CD4-positive, alpha-beta T cell treated with Interleukin-1 beta for 1 hour (primary cell): ENCODE results near the gene GNA14.
A peak's percentile ranks its signal among the peaks of the same experiment; 100 is the strongest.
"Not testable (repeated sequence)": the region's sequence is repeated elsewhere in the genome, so short reads cannot be mapped to it uniquely, and the experiment has no call there.

Source experiments
- DNase-seq, 2 donors: peaks; one replicate each; pipeline ENCODE4 v3.0.0-alpha.2; 2020 to 2022

Gene GNA14

DNA sequence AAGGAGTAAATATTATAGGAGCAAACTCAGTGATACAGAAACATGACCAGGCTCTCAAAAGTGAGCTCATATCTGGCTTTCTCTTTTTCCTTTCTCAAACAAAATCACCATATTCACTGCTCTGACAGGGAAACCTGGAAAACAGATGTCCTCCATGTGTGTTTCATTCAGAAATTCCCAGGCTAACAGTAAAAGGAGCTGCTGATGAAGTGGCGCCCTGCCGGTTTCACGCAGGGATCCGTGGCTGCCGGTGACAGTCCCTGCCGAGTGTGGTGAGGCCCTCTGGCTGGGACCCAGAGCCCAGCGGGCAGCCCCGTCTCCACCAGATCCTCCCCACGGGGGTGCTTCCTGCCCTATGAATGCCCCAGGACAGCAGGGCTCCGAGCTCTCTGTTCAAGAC lies 208.1 kb downstream of the GNA14 start:
- DNase-seq: no peak

GRCh38 chr9:77438653-77439052 lies 209.5 kb downstream of the GNA14 start:
- no peak for DNase-seq

GRCh38 chr9:77435688-77436087 lies 212.4 kb downstream of the GNA14 start:
- no peak for DNase-seq

DNA sequence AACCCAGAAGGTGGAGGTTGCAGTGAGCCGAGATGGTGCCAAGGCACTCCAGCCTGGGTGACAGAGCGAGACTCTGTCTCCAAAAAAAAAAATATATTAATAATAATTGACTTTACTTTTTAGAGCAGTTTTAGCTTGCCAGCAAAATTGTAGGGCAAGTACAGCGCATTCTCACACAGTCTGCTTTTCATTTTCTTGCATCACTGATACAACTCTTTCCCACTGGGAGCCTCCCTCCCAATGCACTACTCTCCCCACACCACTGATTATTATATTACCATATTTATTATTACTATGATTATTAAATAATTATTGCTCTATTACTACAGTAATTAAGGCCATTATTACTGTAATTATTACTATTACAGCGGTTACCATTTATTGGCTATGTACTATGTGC lies 212.8 kb downstream of the GNA14 start:
- no peak for DNase-seq

- peak; percentile 46 to 47 for DNase-seq
Observed at GRCh38 chr9:77433675-77434445, 214.3 kb downstream of the GNA14 start.

GRCh38 chr9:77432053-77432452 lies 216.1 kb downstream of the GNA14 start:
- DNase-seq: no peak

- DNase-seq: no peak
Observed at GRCh38 chr9:77429928-77430327, 218.2 kb downstream of the GNA14 start.

DNA sequence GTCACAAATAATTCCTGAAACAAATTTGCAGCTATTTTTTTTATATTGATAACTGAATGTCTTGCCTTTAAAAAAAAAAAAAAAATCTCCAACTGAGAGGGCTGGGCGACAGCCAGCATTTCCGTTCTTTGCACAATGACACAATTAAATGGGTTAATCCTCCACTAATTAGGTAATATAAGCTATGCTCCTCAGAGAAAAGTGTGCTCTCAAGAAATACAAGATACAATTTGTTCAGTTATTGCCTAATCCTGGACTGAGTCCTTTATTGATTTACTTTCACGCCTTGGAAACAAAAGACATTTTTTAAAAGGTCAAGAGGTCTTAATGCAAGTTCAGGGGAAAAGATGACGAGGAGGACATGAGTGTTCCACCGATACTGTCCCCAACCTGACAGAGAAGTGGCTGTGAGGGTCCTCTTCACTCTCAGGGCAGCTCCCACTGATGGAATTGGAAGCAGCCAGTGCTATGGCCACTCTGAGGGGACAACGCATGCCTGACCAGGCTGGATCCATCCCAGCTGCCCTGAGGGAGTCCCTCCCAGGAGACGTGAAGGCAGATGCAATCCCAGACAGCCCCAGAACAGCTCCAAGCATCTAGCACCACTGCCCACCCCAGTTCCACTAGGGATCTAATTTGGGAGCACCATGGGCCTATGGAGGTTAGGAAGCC lies 220.7 kb downstream of the GNA14 start:
- no peak for DNase-seq

DNA sequence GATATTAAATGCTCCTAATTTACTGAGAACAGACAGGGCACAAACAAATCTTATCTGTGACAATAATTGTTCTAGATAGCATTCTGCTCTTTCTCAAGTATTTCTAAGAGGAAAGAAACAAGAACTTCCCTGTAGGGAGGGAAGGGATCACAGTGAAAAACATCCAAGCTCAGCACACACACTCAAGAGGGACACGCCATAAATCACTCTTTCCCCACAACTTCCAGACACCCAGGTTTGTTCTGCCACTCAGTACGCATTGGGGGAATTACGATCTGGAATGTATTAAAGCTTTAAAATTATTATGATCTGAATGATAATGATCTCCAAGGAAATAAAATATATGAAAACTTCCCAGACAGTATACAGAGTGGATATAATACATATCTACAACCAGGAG lies 221.4 kb downstream of the GNA14 start:
- no peak for DNase-seq

DNA sequence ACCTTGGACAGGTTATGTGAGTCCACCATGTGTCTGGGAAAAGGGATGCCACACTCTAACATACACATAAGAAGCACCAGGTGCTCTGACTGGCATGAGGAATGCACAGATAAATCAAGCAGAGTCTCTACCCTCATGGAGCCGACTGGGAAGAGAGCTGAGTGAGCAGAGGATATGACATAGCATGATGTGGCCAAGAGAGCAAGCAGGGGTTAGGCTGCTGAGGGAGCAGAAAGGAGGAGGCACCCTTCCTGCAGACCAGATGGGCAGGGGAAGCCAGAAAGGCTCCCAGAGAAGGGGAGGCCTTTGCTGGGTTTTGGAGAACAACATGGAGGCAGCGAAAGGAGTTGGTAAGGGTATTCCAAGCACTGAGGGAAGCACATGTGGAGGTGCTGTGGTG lies 223.1 kb downstream of the GNA14 start:
- DNase-seq: no peak

GRCh38 chr9:77423841-77424240 lies 224.3 kb downstream of the GNA14 start:
- no peak for DNase-seq

DNA sequence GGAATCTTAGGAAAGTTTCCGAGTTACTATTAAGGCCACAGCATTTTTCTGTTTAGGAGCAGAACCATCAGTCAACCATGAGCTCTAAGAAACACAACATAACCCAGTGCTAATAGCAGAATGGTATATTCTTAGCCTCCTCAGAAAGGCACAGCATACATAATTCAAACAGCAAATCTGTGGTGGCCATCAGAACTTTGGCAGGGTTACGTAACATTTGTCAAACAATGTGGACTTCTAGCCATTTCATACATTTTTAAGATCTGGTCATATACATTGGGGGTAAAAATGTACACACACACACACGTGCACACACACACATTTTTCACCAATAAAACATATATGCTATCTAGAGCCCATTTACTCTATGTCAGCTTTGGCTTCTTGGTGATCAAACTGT lies 225.2 kb downstream of the GNA14 start:
- no peak for DNase-seq

DNA sequence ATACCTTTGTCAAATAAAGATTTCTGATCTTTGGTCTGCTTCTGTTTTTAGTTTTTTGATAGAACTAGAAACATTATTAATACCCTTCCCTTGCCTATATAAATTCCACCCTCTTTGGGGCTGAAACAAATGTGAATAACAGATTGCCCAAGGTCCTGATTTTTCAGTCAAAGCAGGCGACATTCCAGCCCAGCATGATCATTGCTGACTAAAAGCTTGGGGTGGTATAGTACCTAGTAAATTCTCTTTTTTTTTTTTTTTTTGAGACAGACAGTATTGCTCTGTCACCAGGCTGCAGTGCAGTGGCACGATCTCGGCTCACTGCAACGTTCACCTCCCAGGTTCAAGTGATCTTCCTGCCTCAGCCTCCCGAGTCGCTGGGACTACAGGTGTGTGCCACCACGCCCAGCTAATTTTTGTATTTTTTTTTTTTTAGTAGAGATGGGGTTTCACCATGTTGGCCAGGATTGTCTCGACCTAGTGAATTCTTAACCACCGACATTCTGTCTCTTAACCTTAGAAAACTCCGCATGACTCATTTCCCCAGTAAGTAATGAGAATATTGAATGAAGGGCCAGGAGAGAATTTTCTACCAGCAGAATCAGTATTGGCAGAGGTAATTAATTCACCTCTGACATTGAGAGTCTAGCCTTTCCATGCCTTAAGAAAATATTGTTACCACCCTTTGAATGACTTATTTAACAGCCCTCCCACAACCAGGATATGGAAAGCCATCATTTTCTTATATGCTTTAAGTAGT lies 226.4 kb downstream of the GNA14 start:
- no peak for DNase-seq

DNA sequence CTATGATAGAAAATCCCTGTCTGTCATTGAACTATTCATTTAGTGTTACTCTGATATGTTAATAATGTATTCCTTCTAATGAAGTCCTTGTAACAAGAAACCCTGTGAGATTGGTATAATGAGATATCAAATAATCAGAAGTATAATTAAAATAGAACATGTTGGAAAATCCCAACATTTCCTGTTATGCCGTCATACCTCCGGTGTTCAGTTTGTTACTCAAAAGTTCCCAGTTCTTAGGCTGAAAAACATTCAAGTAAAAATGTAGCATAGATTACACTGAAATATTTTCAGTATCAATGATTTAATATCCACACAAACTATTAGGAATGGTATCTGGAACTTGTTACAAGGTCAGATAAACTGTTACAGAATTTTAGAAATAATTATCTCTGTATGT lies 227.5 kb downstream of the GNA14 start:
- no peak for DNase-seq

DNA sequence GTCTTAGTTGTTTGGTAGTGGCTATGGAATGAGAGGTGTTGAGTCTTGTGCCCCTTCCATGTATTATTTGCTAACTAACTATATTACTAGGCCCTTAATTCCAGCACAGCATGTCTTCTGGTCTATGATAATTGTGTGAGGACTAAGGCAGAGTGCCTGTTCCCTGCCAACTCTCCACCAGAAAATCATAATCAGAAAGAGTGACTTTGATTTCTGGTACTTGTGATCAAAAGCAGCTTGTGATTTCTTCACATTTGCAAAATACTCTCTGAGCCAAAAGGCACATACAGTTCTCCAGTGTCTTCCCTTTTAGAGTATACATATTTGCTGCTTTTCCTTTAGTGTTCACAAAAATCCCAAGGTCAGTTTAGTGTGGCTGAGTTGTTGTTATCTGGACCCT lies 229.9 kb downstream of the GNA14 start:
- DNase-seq: no peak

DNA sequence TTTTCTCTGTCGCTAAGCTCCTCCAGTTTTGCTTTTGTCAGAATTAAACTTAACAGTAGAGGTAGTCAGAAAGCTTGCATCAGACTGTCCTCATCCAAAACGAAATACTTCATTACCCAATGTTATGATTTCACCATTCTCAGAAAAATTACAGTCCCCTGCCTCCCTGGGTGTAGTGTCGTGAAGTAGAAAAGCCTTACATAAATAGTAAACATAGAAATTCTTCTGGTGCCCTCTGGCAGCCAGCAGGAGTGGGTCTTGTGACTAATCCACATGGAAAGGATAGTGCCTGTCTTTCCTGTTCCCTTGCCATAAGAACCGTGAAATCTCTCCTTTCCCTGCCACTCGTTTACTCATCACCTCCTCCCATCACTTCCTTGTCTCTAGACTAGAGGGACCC lies 230.6 kb downstream of the GNA14 start:
- DNase-seq: no peak

- not testable (repeated sequence) for DNase-seq
Observed at GRCh38 chr9:77408521-77408920, 239.6 kb downstream of the GNA14 start.

GRCh38 chr9:77403239-77403638 lies 244.9 kb downstream of the GNA14 start:
- DNase-seq: no peak

DNA sequence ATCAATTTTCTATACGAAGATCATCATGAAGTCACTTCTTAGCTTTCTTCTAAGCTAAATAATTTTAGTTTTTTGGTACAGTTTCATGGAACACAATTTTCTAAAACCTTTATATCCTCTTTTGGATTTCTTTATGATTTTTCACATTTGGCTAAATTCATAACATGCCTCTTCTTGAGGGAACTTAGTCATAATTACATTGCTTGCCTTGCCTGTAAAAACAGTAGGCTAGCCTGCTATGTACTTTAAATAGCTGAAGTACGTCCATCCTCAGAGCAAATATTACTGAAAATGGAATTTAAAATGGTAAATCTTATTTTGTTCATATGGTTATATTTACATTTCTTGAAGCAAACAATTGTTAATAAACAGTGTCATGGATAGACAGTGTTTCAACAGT lies 245.8 kb downstream of the GNA14 start:
- DNase-seq: no peak

DNA sequence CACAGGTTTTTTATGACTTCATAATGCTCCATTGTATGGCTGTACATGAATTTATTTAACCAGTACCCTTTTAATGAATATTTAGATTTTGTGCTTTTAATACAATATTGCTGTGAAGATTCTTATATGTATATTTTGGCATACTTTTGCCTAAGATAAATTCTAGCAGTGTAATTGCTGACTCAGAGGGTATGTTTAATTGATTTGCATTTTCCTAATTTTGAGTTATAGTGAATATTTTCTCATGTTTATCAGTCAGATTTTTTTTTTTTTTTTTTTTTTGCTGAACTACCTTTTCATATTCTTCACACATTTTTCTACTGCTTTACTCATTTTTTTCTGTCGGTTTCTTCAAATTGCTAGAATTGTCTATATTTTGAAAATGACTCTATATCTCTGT lies 248.2 kb downstream of the GNA14 start:
- no peak for DNase-seq

DNA sequence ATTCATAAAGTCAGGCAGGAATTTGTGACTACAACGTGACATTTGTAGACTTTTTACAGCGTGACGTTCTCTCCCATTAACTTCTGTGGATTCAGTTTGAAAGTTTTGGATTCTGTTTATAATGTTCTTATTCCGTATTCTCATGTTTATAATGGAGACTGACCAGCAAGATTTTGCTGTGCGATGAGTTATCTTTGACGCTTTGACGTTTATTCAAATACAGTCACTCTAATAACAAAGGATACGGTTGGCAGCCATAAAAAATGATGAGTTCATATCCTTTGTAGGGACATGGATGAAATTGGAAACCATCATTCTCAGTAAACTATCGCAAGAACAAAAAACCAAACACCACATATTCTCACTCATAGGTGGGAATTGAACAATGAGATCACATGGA lies 249.5 kb downstream of the GNA14 start:
- DNase-seq: not testable (repeated sequence)

DNA sequence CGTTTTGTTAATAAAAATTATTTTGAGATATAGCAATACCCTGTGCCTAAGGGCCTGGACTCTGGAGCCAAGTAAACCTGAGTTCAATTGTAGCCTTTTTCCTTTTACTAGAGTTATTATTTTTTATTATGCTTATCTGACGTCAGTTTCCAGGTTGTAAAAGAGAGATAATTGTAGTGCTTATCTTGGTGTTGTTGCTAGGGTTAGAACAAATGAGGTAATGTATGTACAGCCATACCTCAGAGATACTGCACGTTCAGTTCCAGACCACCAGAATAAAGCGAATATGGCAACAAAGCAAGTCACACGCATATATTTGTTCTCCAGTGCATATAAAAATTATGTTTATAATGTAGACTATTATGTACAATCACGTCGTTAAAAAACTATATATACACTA lies 255.8 kb downstream of the GNA14 start:
- DNase-seq: no peak

GRCh38 chr9:77391834-77392233 lies 256.3 kb downstream of the GNA14 start:
- DNase-seq: no peak

DNA sequence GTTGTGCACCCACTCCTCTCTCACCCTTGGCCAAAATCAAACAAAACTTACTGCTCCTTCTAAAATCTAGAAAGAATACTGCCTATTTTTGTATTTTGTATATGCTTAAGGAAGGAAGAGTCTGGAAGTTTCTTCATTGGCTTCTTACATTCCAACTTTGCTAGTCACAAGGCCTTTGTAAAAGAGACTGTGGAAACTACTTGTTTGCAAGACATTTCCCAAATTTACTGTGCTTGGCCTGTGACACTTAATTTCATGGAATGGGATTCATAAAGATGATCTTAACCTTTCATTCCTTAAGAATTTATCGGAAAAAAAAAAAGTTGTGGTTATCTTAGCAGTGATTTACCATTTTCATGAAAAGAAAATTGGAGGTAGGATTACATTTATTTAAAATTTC lies 261.9 kb downstream of the GNA14 start:
- no peak for DNase-seq
